ENCODE measurements around the gene AVL9. TPM values are rescaled to one million over a fixed set of nuclear protein-coding genes. Genes with fewer than 3 reads are reported as not detected.

Gene AVL9
- total RNA-seq, 1 donor from 2014 or later, result 46.8 TPM

- Mint-ChIP-seq H3K36me3 (ENCODE audit: unreplicated experiment) (no peaks in the 10 kb centered on the region), H3K4me1 (ENCODE audit: low read depth, unreplicated experiment) (no peaks in the 10 kb centered on the region), H3K27me3 (ENCODE audit: unreplicated experiment) (peaks cover 2% of the 10 kb centered on the region), H3K4me3 (ENCODE audit: unreplicated experiment) (no peak overlapping the region), H3K27ac (ENCODE audit: unreplicated experiment) (no peak overlapping the region), H3K9me3 (ENCODE audit: unreplicated experiment) (no peaks in the 10 kb centered on the region)
- no peak for DNase-seq
- no peak for TF ChIP-seq CTCF (IDR thresholded peaks at IDR 0.05; ENCODE audit: partially characterized antibody, unreplicated experiment)
These were observed 44.7 kb downstream of the AVL9 start for GRCh38 chr7:32539919-32540531.

GRCh38 chr7:32542595-32542994, 47.3 kb downstream of the AVL9 start:
- no peaks in the 10 kb centered on the region for H3K27me3 Mint-ChIP-seq (ENCODE audit: unreplicated experiment)
- DNase-seq, result no peak
- H3K4me1 Mint-ChIP-seq (ENCODE audit: low read depth, unreplicated experiment), result no peaks in the 10 kb centered on the region
- H3K27ac Mint-ChIP-seq (ENCODE audit: unreplicated experiment), result no peak overlapping the region
- no peaks in the 10 kb centered on the region for H3K9me3 Mint-ChIP-seq (ENCODE audit: unreplicated experiment)
- TF ChIP-seq CTCF (IDR thresholded peaks at IDR 0.05; ENCODE audit: partially characterized antibody, unreplicated experiment), result no peak
- H3K4me3 Mint-ChIP-seq (ENCODE audit: unreplicated experiment), result no peak overlapping the region
- H3K36me3 Mint-ChIP-seq (ENCODE audit: unreplicated experiment), result no peaks in the 10 kb centered on the region

GRCh38 chr7:32559480-32559879, 64.2 kb downstream of the AVL9 start:
- no peak for TF ChIP-seq CTCF (IDR thresholded peaks at IDR 0.05; ENCODE audit: partially characterized antibody, unreplicated experiment)
- Mint-ChIP-seq H3K4me1 (ENCODE audit: low read depth, unreplicated experiment) (no peaks in the 10 kb centered on the region), H3K36me3 (ENCODE audit: unreplicated experiment) (no peaks in the 10 kb centered on the region), H3K9me3 (ENCODE audit: unreplicated experiment) (no peaks in the 10 kb centered on the region), H3K27me3 (ENCODE audit: unreplicated experiment) (no peaks in the 10 kb centered on the region), H3K4me3 (ENCODE audit: unreplicated experiment) (no peak overlapping the region), H3K27ac (ENCODE audit: unreplicated experiment) (no peak overlapping the region)
- DNase-seq, result no peak

- Mint-ChIP-seq H3K4me3 (ENCODE audit: unreplicated experiment) (no peak overlapping the region), H3K27me3 (ENCODE audit: unreplicated experiment) (no peaks in the 10 kb centered on the region), H3K4me1 (ENCODE audit: low read depth, unreplicated experiment) (no peaks in the 10 kb centered on the region), H3K36me3 (ENCODE audit: unreplicated experiment) (no peaks in the 10 kb centered on the region), H3K27ac (ENCODE audit: unreplicated experiment) (no peak overlapping the region), H3K9me3 (ENCODE audit: unreplicated experiment) (no peaks in the 10 kb centered on the region)
- DNase-seq, result no peak
- no peak for TF ChIP-seq CTCF (IDR thresholded peaks at IDR 0.05; ENCODE audit: partially characterized antibody, unreplicated experiment)
These were observed 64.8 kb downstream of the AVL9 start for GRCh38 chr7:32560075-32560474.

- Mint-ChIP-seq H3K4me1 (ENCODE audit: low read depth, unreplicated experiment) (no peaks in the 10 kb centered on the region), H3K4me3 (ENCODE audit: unreplicated experiment) (no peak overlapping the region), H3K9me3 (ENCODE audit: unreplicated experiment) (no peaks in the 10 kb centered on the region), H3K27me3 (ENCODE audit: unreplicated experiment) (no peaks in the 10 kb centered on the region), H3K27ac (ENCODE audit: unreplicated experiment) (no peak overlapping the region), H3K36me3 (ENCODE audit: unreplicated experiment) (no peaks in the 10 kb centered on the region)
- TF ChIP-seq CTCF (IDR thresholded peaks at IDR 0.05; ENCODE audit: partially characterized antibody, unreplicated experiment), result no peak
- DNase-seq, result no peak
These were observed 66.3 kb downstream of the AVL9 start for GRCh38 chr7:32561613-32562012.

All from glutamatergic neuron (in vitro differentiated cells).